K562 (cell line): ENCODE results near the gene ZNF778.

Experiments
- CEBPB ChIP-seq: fragments of 450-650 bp; IDR thresholded peaks from 2 replicates; pipeline ENCODE4 v1.6.1; 2016; ENCODE audit warnings: missing genetic modification characterization, missing compliant biosample characterization
- CTCF ChIP-seq, 3 experiments: IDR thresholded peaks in 2 of 3; conservative IDR thresholded peaks in 1 of 3; 2 replicates each; pipeline ENCODE4 v1.5.1; 2011 to 2012; ENCODE audit warnings: low read length in 3 of 3, mild to moderate bottlenecking in 3 of 3, control low read depth in 2 of 3, improper control_type of control experiment in 1 of 3, inconsistent platforms in 1 of 3, low read depth in 1 of 3, mixed read lengths in 1 of 3, moderate library complexity in 1 of 3; ENCODE audit not compliant: insufficient read depth in 2 of 3
- EP300 ChIP-seq: IDR thresholded peaks from 2 replicates; pipeline ENCODE4 v1.6.1; 2012; ENCODE audit warnings: low read length, improper control_type of control experiment
- EZH2 ChIP-seq: IDR thresholded peaks from 2 replicates; pipeline ENCODE4 v1.6.1; 2012; ENCODE audit warnings: low read depth, mild to moderate bottlenecking, inconsistent platforms, low read length, borderline replicate concordance
- GATAD2B ChIP-seq: fragments of 450-650 bp; IDR thresholded peaks from 2 replicates; pipeline ENCODE4 v1.6.1; 2017; ENCODE audit warnings: mild to moderate bottlenecking, borderline replicate concordance
- HNRNPH1 ChIP-seq: fragments of 200-400 bp; formaldehyde crosslinking; optimal IDR thresholded peaks from 2 replicates; pipeline ENCODE3; 2017; ENCODE audit warnings: low read depth, mild to moderate bottlenecking, low read length, moderate library complexity
- KAT7 ChIP-seq: sonication (generic); formaldehyde crosslinking; IDR thresholded peaks from 2 replicates; pipeline ENCODE4 v1.8.0; 2022; ENCODE audit warnings: missing genetic modification reagents, mild to moderate bottlenecking, borderline replicate concordance
- MEF2D ChIP-seq: conservative IDR thresholded peaks from 2 replicates; pipeline ENCODE4 v1.6.1; 2016; ENCODE audit warnings: low read depth, missing genetic modification characterization, missing compliant biosample characterization
- RFX1 ChIP-seq: fragments of 450-650 bp; IDR thresholded peaks from 2 replicates; pipeline ENCODE4 v1.6.1; 2016; ENCODE audit warnings: mild to moderate bottlenecking, moderate library complexity
- RNF2 ChIP-seq: sonication (generic); IDR thresholded peaks from 2 replicates; pipeline ENCODE4 v1.6.1; 2016
- SP2 ChIP-seq: IDR thresholded peaks from 2 replicates; pipeline ENCODE4 v1.6.1; 2011; ENCODE audit warnings: mild to moderate bottlenecking, low read depth, low read length, moderate library complexity; ENCODE audit not compliant: poor library complexity, severe bottlenecking; ENCODE audit errors: extremely low read depth
- TBP ChIP-seq: optimal IDR thresholded peaks from 2 replicates; pipeline ENCODE3; 2011; ENCODE audit warnings: low read depth, low read length, improper control_type of control experiment
- TFAM ChIP-seq: fragments of 250-450 bp; sonication (Bioruptor Pico); conservative IDR thresholded peaks from 2 replicates; pipeline ENCODE4 v1.5.0; 2021; ENCODE audit warnings: mild to moderate bottlenecking, moderate library complexity

DNA sequence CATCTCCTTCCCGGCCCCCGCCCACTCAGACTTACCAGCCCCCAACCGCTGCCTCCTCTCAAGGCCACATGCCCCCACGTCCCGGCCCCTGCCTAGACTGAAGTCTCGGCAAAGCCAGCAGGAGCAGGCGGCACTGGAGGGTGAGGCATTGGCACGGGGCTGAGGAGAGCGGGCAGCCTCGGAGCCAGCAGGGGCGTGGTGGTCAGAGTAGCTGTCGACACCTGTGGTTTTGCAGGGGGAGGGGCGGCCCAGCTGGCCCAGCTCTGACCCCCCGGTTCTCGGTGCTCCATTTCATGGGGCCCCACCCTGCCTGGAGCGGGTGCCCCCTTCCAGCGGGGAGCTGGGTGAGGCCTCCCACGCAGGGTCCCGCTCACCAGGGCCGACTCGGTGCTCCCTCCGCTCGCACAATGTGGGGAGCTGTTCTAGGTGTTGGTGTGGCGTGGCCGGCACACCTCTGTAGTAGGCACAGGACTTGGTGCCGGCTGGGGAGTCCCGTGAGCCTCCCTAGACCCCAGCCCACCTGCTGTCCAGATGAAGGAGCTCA, 41.3 kb upstream of the ZNF778 start:
- TF ChIP-seq GATAD2B (no peak), CTCF (IDR thresholded peaks at IDR 0.05 in 2 of 3, conservative IDR thresholded peaks at IDR 0.05 in 1 of 3; ENCODE audit: insufficient read depth in 2 of 3, low read depth in 1 of 3, low read length in 3 of 3) (no peak), TFAM (CRISPR knock-in tag) (no peak), RFX1 (no peak), TBP (no peak), EP300 (no peak), HNRNPH1 (no peak), EZH2 (no peak), KAT7 (CRISPR knock-in tag) (no peak), CEBPB (tag) (no peak), RNF2 (no peak), SP2 (no peak), MEF2D (tag) (no peak)
